Neuronal stem cell (in vitro differentiated cells): ENCODE results near the gene SMAD7.

Experiments used
- DNase-seq: peaks from one replicate; pipeline ENCODE4 v3.0.0-alpha.2; 2013; ENCODE audit warnings: low spot score
- H2AFZ ChIP-seq: one replicate; pipeline ENCODE4 v1.6.1; 2013; ENCODE audit warnings: mild to moderate bottlenecking, low read length, inconsistent platforms
- H2AK5ac ChIP-seq: 2 replicates; pipeline ENCODE4 v1.6.1; 2013; ENCODE audit warnings: low read depth, mild to moderate bottlenecking, inconsistent platforms, low read length, moderate library complexity, mixed read lengths
- H2BK120ac ChIP-seq: 2 replicates; pipeline ENCODE4 v1.6.1; 2013; ENCODE audit warnings: low read depth, mild to moderate bottlenecking, inconsistent platforms, low read length, moderate library complexity, mixed read lengths
- H2BK12ac ChIP-seq: one replicate; pipeline ENCODE4 v1.6.1; 2013; ENCODE audit warnings: low read length, inconsistent platforms
- H2BK15ac ChIP-seq: 2 replicates; pipeline ENCODE4 v1.6.1; 2013; ENCODE audit warnings: mild to moderate bottlenecking, low read length, inconsistent platforms, mixed read lengths
- H2BK5ac ChIP-seq: one replicate; pipeline ENCODE4 v1.6.1; 2013; ENCODE audit warnings: inconsistent platforms, mild to moderate bottlenecking, low read length, moderate library complexity
- H3K14ac ChIP-seq: one replicate; pipeline ENCODE4 v1.6.1; 2013; ENCODE audit warnings: low read length, inconsistent platforms
- H3K18ac ChIP-seq: 2 replicates; pipeline ENCODE4 v1.6.1; 2013; ENCODE audit warnings: low read length, inconsistent platforms
- H3K23ac ChIP-seq: 2 replicates; pipeline ENCODE4 v1.6.1; 2013; ENCODE audit warnings: low read depth, mild to moderate bottlenecking, mixed read lengths, low read length, inconsistent platforms; ENCODE audit not compliant: poor library complexity
- H3K27ac ChIP-seq: replicated peaks from 3 replicates; pipeline ENCODE4 v1.5.1; 2013; ENCODE audit warnings: low read length, inconsistent platforms
- H3K27me3 ChIP-seq, 3 experiments: 2 replicates each; pipeline ENCODE4 v1.6.1; 2013; ENCODE audit warnings: low read length in 3 of 3, mild to moderate bottlenecking in 2 of 3, inconsistent platforms in 1 of 3, low read depth in 1 of 3, mixed read lengths in 1 of 3, moderate library complexity in 1 of 3; ENCODE audit not compliant: control insufficient read depth in 3 of 3, insufficient read depth in 3 of 3
- H3K36me3 ChIP-seq, 2 donors: replicated peaks in 1 of 2; 2 replicates each; pipeline ENCODE4 v1.6.1; 2013; ENCODE audit warnings: low read length in 2 of 2; ENCODE audit not compliant: control insufficient read depth in 2 of 2, insufficient read depth in 2 of 2
- H3K4ac ChIP-seq: 2 replicates; pipeline ENCODE4 v1.6.1; 2013; ENCODE audit warnings: inconsistent platforms, mild to moderate bottlenecking, low read length, moderate library complexity
- H3K4me1 ChIP-seq, 2 donors: 1 replicate in 1 of 2; 2 replicates in 1 of 2; pipeline ENCODE4 v1.6.1; 2013; ENCODE audit warnings: low read length in 2 of 2, low read depth in 1 of 2; ENCODE audit not compliant: control insufficient read depth in 2 of 2, insufficient read depth in 1 of 2
- H3K4me2 ChIP-seq: one replicate; pipeline ENCODE4 v1.6.1; 2013; ENCODE audit warnings: mild to moderate bottlenecking, low read length, inconsistent platforms; ENCODE audit not compliant: insufficient read depth, poor library complexity, severe bottlenecking
- H3K4me3 ChIP-seq, 2 donors: 2 replicates each; pipeline ENCODE4 v1.5.1; 2013; ENCODE audit warnings: low read length in 2 of 2, mild to moderate bottlenecking in 2 of 2, inconsistent platforms in 1 of 2, moderate library complexity in 1 of 2
- H3K79me1 ChIP-seq: one replicate; pipeline ENCODE4 v1.6.1; 2013; ENCODE audit warnings: low read depth, mild to moderate bottlenecking, inconsistent platforms, low read length, moderate library complexity
- H3K9ac ChIP-seq: one replicate; pipeline ENCODE4 v1.6.1; 2013; ENCODE audit warnings: mild to moderate bottlenecking, low read depth, low read length, inconsistent platforms; ENCODE audit not compliant: poor library complexity
- H3K9me3 ChIP-seq, 2 donors: replicated peaks in 1 of 2; 2 replicates each; pipeline versions ENCODE3 to v1.6.1; 2013; ENCODE audit warnings: low read length in 2 of 2, mild to moderate bottlenecking in 2 of 2, inconsistent platforms in 1 of 2, low read depth in 1 of 2, mixed read lengths in 1 of 2, moderate library complexity in 1 of 2; ENCODE audit not compliant: control insufficient read depth in 2 of 2, insufficient read depth in 1 of 2
- H4K8ac ChIP-seq: one replicate; pipeline ENCODE4 v1.6.1; 2013; ENCODE audit warnings: low read depth, mild to moderate bottlenecking, inconsistent platforms, low read length, moderate library complexity
- H4K91ac ChIP-seq: one replicate; pipeline ENCODE4 v1.6.1; 2013; ENCODE audit warnings: low read length, low read depth, mild to moderate bottlenecking, inconsistent platforms; ENCODE audit not compliant: poor library complexity
- WGBS, 2 donors: extraction: QIAGEN DNeasy Blood & Tissue Kit; methylation state at CpG; one replicate each; pipeline ENCODE4 v1.1.7; 2013; ENCODE audit warnings: missing lambda C conversion rate in 2 of 2, mixed read lengths in 1 of 2; ENCODE audit not compliant: insufficient read length in 2 of 2, insufficient replicate concordance in 1 of 2; ENCODE audit errors: extremely low coverage in 2 of 2; 5-methylcytosine and 5-hydroxymethylcytosine counted together

SMAD7 gene

GRCh38 chr18:48963586-48964470 is 13.1 kb upstream of the SMAD7 start:
- Histone ChIP-seq H2BK120ac (no peak overlapping the region), H3K9me3 (no peaks in the 10 kb centered on the region), H3K23ac (no peak overlapping the region), H3K14ac (no peak overlapping the region), H3K4me3 (no peak overlapping the region), H2AK5ac (no peak overlapping the region), H2AFZ (no peak overlapping the region), H3K27ac (no peak overlapping the region), H3K18ac (no peak overlapping the region), H3K79me1 (no peaks in the 10 kb centered on the region), H2BK5ac (no peak overlapping the region), H3K9ac (no peak overlapping the region), H4K8ac (no peak overlapping the region), H3K4me2 (no peak overlapping the region), H3K4me1 (peaks cover 11 to 13% of the 10 kb centered on the region in 2 donors), H3K36me3 (no peaks in the 10 kb centered on the region), H2BK15ac (no peak overlapping the region), H2BK12ac (no peak overlapping the region), H3K4ac (no peak overlapping the region), H3K27me3 (peaks cover 0 to 7% (median 4%) of the 10 kb centered on the region in 3 experiments), H4K91ac (no peak overlapping the region)
- no peak for DNase-seq
- WGBS, 2 donors: no CpG with 5 or more reads among the region's 10 CpGs

- no peak overlapping the region for H3K9ac ChIP-seq
- no peak overlapping the region for H2BK15ac ChIP-seq
- peak overlapping the region; percentile 45 for H2AFZ ChIP-seq
- H3K9me3 ChIP-seq: no peaks in the 10 kb centered on the region
- no CpG with 5 or more reads among the region's 3 CpGs for WGBS, 2 donors
- no peak overlapping the region for H3K27ac ChIP-seq
- no peak overlapping the region for H3K14ac ChIP-seq
- no peak overlapping the region for H3K23ac ChIP-seq
- no peak overlapping the region for H3K4ac ChIP-seq
- H3K79me1 ChIP-seq: no peaks in the 10 kb centered on the region
- H3K18ac ChIP-seq: no peak overlapping the region
- H2BK12ac ChIP-seq: no peak overlapping the region
- peaks cover 0 to 4% (median 4%) of the 10 kb centered on the region in 3 experiments for H3K27me3 ChIP-seq
- H2BK120ac ChIP-seq: no peak overlapping the region
- H3K4me2 ChIP-seq: no peak overlapping the region
- no peak overlapping the region for H3K4me3 ChIP-seq
- no peak overlapping the region for H2AK5ac ChIP-seq
- no peaks in the 10 kb centered on the region for H3K36me3 ChIP-seq
- no peak overlapping the region for H2BK5ac ChIP-seq
- DNase-seq: no peak
- H4K91ac ChIP-seq: no peak overlapping the region
- H4K8ac ChIP-seq: no peak overlapping the region
- H3K4me1 ChIP-seq: peaks cover 9 to 13% of the 10 kb centered on the region in 2 donors
Observed at GRCh38 chr18:48962994-48963561, 12.3 kb upstream of the SMAD7 start.

DNA sequence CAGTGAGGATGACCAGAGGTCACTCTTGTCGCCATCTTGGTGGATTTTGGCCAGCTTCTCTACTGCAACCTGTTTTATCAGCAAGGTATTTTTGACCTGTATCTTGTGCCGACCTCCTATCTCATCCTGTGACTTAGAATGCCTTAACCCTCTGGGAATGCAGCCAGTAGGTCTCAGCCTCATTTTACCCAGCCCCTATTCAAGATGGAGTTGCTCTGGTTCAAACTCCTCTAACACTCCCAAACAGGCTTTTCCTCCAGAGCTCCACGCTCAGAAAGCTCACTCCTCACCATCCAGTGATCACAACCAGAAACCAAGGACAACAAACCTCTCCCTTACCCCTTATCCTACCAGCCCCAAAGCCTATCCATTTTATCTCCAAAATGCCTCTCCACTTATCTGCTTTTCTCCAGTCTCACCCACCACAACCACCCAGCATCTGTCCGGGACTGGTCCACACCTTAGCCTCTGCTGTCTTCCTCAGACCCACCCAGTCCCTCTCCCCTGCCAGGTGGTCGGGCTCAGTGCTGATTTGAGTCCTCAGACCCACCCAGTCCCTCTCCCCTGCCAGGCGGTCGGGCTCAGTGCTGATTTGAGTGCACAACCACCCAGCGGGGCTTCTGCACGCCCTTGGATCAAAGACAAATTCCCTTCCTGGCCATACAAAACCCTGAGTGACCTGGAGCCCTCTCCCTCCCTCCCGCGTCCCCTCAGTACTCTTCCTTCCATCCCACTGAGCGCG is 11.7 kb upstream of the SMAD7 start:
- H3K27ac ChIP-seq: no peak overlapping the region
- peaks cover 9 to 13% of the 10 kb centered on the region in 2 donors for H3K4me1 ChIP-seq
- H4K91ac ChIP-seq: no peak overlapping the region
- no peak overlapping the region for H2AK5ac ChIP-seq
- no peak for DNase-seq
- no peak overlapping the region for H2BK15ac ChIP-seq
- peak overlapping the region; percentile 45 for H2AFZ ChIP-seq
- H4K8ac ChIP-seq: no peak overlapping the region
- no peaks in the 10 kb centered on the region for H3K79me1 ChIP-seq
- H3K36me3 ChIP-seq: no peaks in the 10 kb centered on the region
- no peak overlapping the region for H3K14ac ChIP-seq
- peaks cover 0 to 4% (median 0%) of the 10 kb centered on the region in 3 experiments for H3K27me3 ChIP-seq
- no peak overlapping the region for H3K18ac ChIP-seq
- no peak overlapping the region for H3K23ac ChIP-seq
- H3K4ac ChIP-seq: no peak overlapping the region
- no peak overlapping the region for H2BK12ac ChIP-seq
- no peak overlapping the region for H3K9ac ChIP-seq
- no CpG with 5 or more reads among the region's 13 CpGs for WGBS, 2 donors
- no peak overlapping the region for H2BK5ac ChIP-seq
- H3K4me3 ChIP-seq: no peak overlapping the region
- H3K4me2 ChIP-seq: no peak overlapping the region
- no peaks in the 10 kb centered on the region for H3K9me3 ChIP-seq
- H2BK120ac ChIP-seq: no peak overlapping the region

DNA sequence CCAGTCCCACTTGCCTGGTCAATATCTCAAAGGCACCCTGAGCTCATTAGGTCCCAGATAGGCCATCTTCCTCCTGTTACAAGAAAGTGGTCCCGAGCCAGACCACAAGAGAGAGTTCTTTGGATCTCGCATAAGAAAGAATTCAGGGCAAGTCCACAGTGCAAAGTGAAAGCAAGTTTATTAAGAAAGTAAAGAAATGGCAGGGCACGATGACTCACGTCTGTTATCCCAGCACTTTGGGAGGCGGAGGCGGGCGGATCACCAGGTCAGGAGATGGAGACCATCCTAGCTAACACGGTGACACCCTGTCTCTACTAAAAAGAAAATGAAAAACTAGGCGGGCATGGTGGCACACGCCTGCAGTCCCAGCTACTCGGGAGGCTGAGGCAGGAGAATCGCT is 10.8 kb upstream of the SMAD7 start:
- H2BK15ac ChIP-seq: no peak overlapping the region
- peak overlapping the region; percentile 31 for H3K9ac ChIP-seq
- H4K8ac ChIP-seq: no peak overlapping the region
- H3K36me3 ChIP-seq: no peaks in the 10 kb centered on the region
- H3K4me3 ChIP-seq: no peak overlapping the region
- no peak overlapping the region for H3K14ac ChIP-seq
- no peak overlapping the region for H3K23ac ChIP-seq
- no peak overlapping the region for H3K4ac ChIP-seq
- no peak overlapping the region for H3K27ac ChIP-seq
- H2BK12ac ChIP-seq: no peak overlapping the region
- no peak overlapping the region for H3K18ac ChIP-seq
- no peaks in the 10 kb centered on the region for H3K79me1 ChIP-seq
- no peak overlapping the region for H2BK120ac ChIP-seq
- H4K91ac ChIP-seq: no peak overlapping the region
- peaks cover 0 to 4% (median 0%) of the 10 kb centered on the region in 3 experiments for H3K27me3 ChIP-seq
- no peak overlapping the region for H2BK5ac ChIP-seq
- no CpG with 5 or more reads among the region's 12 CpGs for WGBS, 2 donors
- no peak overlapping the region for H2AFZ ChIP-seq
- H3K9me3 ChIP-seq: no peaks in the 10 kb centered on the region
- no peak overlapping the region for H3K4me2 ChIP-seq
- DNase-seq: no peak
- no peak overlapping the region for H2AK5ac ChIP-seq
- peaks cover 9 to 18% of the 10 kb centered on the region in 2 donors for H3K4me1 ChIP-seq
